HEK293T (cell line): ENCODE data around the gene ANO6.

Source experiments
- CTCF ChIA-PET: fragments of 350-600 bp; formaldehyde crosslinking; extraction: SDS; loops from one replicate; lab custom pipeline; 2021; ENCODE audit warnings: antibody characterized with exemption, inconsistent platforms; lab: Yijun Ruan, JAX
- POLR2A ChIA-PET: fragments of 350-600 bp; formaldehyde crosslinking; extraction: SDS; loops from one replicate; lab custom pipeline; 2020; ENCODE audit warnings: antibody characterized with exemption, inconsistent platforms; lab: Yijun Ruan, JAX
- DNase-seq: peaks from one replicate; pipeline ENCODE4 v3.0.0; 2012; ENCODE audit warnings: mixed read lengths; ENCODE audit errors: extremely low spot score
- ARNT ChIP-seq: fragments of 450-650 bp; IDR thresholded peaks from 2 replicates; pipeline ENCODE4 v1.6.1; 2017; ENCODE audit warnings: mild to moderate bottlenecking
- BHLHE40 ChIP-seq: fragments of 450-650 bp; IDR thresholded peaks from 2 replicates; pipeline ENCODE4 v1.6.1; 2016; ENCODE audit warnings: mild to moderate bottlenecking, moderate library complexity, borderline replicate concordance
- CTBP1 ChIP-seq: fragments of 450-650 bp; IDR thresholded peaks from 2 replicates; pipeline ENCODE4 v1.6.1; 2016; ENCODE audit warnings: borderline replicate concordance
- ELF4 ChIP-seq: fragments of 450-650 bp; IDR thresholded peaks from 2 replicates; pipeline ENCODE4 v1.6.1; 2017; ENCODE audit warnings: antibody characterized with exemption
- FOXA1 ChIP-seq: fragments of 450-650 bp; IDR thresholded peaks from 2 replicates; pipeline ENCODE4 v1.6.1; 2016; ENCODE audit warnings: mild to moderate bottlenecking
- FOXK2 ChIP-seq: fragments of 450-650 bp; IDR thresholded peaks from 2 replicates; pipeline ENCODE4 v1.6.1; 2016; ENCODE audit warnings: mild to moderate bottlenecking
- FOXM1 ChIP-seq: fragments of 450-650 bp; IDR thresholded peaks from 2 replicates; pipeline ENCODE4 v1.6.1; 2017; ENCODE audit warnings: mild to moderate bottlenecking, borderline replicate concordance
- HDGF ChIP-seq: fragments of 450-650 bp; IDR thresholded peaks from 2 replicates; pipeline ENCODE4 v1.6.1; 2017; ENCODE audit warnings: antibody characterized with exemption, borderline replicate concordance
- L3MBTL2 ChIP-seq: fragments of 450-650 bp; conservative IDR thresholded peaks from 2 replicates; pipeline ENCODE4 v1.6.1; 2016; ENCODE audit warnings: mild to moderate bottlenecking
- LEF1 ChIP-seq: fragments of 450-650 bp; IDR thresholded peaks from 2 replicates; pipeline ENCODE4 v1.6.1; 2017; ENCODE audit warnings: mild to moderate bottlenecking, borderline replicate concordance
- NFRKB ChIP-seq: fragments of 450-650 bp; IDR thresholded peaks from 2 replicates; pipeline ENCODE4 v1.6.1; 2016; ENCODE audit warnings: mild to moderate bottlenecking, moderate library complexity
- PKNOX1 ChIP-seq: fragments of 450-650 bp; IDR thresholded peaks from 2 replicates; pipeline ENCODE4 v1.6.1; 2016
- SP1 ChIP-seq: fragments of 450-650 bp; IDR thresholded peaks from 2 replicates; pipeline ENCODE4 v1.6.1; 2017
- SUZ12 ChIP-seq: fragments of 450-650 bp; IDR thresholded peaks from 2 replicates; pipeline ENCODE4 v1.6.1; 2016; ENCODE audit warnings: mild to moderate bottlenecking
- TARDBP ChIP-seq: fragments of 450-650 bp; IDR thresholded peaks from 2 replicates; pipeline ENCODE4 v1.6.1; 2016
- ZNF384 ChIP-seq: fragments of 450-650 bp; IDR thresholded peaks from 2 replicates; pipeline ENCODE4 v1.6.1; 2016

The ANO6 gene

GRCh38 chr12:45305907-45306306 is 90.0 kb downstream of the ANO6 start:
- no peak for DNase-seq

GRCh38 chr12:45309836-45310626 is 94.1 kb downstream of the ANO6 start:
- POLR2A ChIA-PET: no interaction called here
- no peak for DNase-seq
- TF ChIP-seq FOXK2: no peak
- no peak for TF ChIP-seq SP1
- TF ChIP-seq ELF4: no peak
- TF ChIP-seq FOXM1: no peak
- no peak for TF ChIP-seq PKNOX1
- CTCF ChIA-PET: no interaction called here

More at GRCh38 chr12:45305907-45306306, 90.0 kb downstream of the ANO6 start:
- ChIA-PET CTCF (no interaction called here), POLR2A (no interaction called here)
- TF ChIP-seq ZNF384 (no peak), HDGF (no peak), FOXA1 (no peak), NFRKB (no peak), CTBP1 (no peak), PKNOX1 (no peak), ELF4 (no peak), FOXM1 (no peak), FOXK2 (no peak), L3MBTL2 (no peak), SP1 (no peak), ARNT (no peak)

GRCh38 chr12:45310627-45310968 is 94.7 kb downstream of the ANO6 start:
- CTCF ChIA-PET: no interaction called here
- POLR2A ChIA-PET: no interaction called here
- no peak for DNase-seq
- TF ChIP-seq HDGF (no peak), ELF4 (no peak), L3MBTL2 (no peak), LEF1 (no peak), TARDBP (no peak), FOXK2 (no peak), FOXM1 (no peak), ZNF384 (no peak), SP1 (no peak), BHLHE40 (no peak), NFRKB (no peak), FOXA1 (no peak), SUZ12 (no peak), CTBP1 (no peak), ARNT (no peak), PKNOX1 (no peak)

GRCh38 chr12:45312012-45312411 is 96.1 kb downstream of the ANO6 start:
- ChIA-PET CTCF (no interaction called here), POLR2A (no interaction called here)
- no peak for DNase-seq
- TF ChIP-seq L3MBTL2 (no peak), ELF4 (no peak), ZNF384 (no peak), CTBP1 (no peak), SUZ12 (no peak), BHLHE40 (no peak), LEF1 (no peak), HDGF (no peak), FOXA1 (no peak), FOXM1 (no peak), PKNOX1 (no peak), FOXK2 (no peak), SP1 (no peak)

- TF ChIP-seq TARDBP: no peak
- TF ChIP-seq NFRKB: no peak
- no peak for TF ChIP-seq FOXM1
- TF ChIP-seq BHLHE40: no peak
- TF ChIP-seq CTBP1: no peak
- TF ChIP-seq SUZ12: no peak
- TF ChIP-seq SP1: no peak
- TF ChIP-seq PKNOX1: no peak
- no peak for TF ChIP-seq ARNT
- TF ChIP-seq HDGF: no peak
- TF ChIP-seq L3MBTL2: no peak
- TF ChIP-seq LEF1: no peak
- TF ChIP-seq FOXA1: no peak
- TF ChIP-seq ELF4: no peak
- TF ChIP-seq ZNF384: no peak
- POLR2A ChIA-PET: no interaction called here
- DNase-seq: no peak
- CTCF ChIA-PET: no interaction called here
Measured at GRCh38 chr12:45314770-45315169, 98.9 kb downstream of the ANO6 start.
